ENCODE results near the gene LAMC2. TPM values are rescaled to one million over a fixed set of nuclear protein-coding genes. Genes with fewer than 3 reads are reported as not detected.

The LAMC2 gene
- polyA plus RNA-seq, 1 donor (not counting 4 experiments of a cell fraction or from before 2014, with no cell fraction given) = 1,627 TPM

DNA sequence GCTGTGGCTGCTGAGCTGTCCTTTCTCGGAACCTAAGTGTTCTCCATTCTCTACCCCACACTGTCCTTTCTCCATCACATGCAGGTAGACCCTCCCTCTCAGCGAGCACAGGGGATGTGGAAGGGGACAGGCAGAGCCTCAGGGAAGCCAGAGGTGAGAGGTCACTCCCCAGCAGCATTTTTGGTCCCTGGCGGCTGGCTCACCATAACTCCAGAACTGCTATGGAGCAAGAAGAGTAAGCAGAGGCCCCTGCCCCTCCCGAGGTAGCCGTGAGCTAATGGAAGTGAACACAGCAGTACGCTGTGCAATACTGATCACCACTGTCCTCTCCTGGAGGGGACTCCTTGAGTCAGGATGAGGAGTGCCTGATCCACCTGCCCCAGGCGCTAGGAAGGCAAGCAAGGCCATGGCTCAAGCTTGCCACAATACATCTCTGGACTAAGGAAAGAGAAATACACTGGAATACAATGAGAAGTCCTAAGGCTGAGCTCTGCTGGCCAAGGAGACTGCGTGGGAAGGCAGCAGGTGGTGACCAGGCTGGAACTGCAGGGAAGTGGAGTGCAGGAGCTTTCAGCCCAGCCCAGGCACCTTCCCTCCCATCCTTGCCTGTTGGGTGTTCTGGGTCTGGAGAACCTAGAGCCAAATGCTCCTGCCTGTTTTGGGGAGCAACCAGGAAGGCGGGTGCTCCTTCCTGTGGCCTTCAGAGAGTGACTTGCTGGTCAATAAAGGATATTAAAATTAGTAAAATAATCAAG is 96.2 kb downstream of the LAMC2 start:
- Histone ChIP-seq H3K36me3 (ENCODE audit: control insufficient read depth in 2 of 2, extremely low read depth in 1 of 2, insufficient read depth in 2 of 2, low read length in 2 of 2) (no peaks in the 10 kb centered on the region), H3K27ac (ENCODE audit: control insufficient read depth, insufficient read depth, low read length) (no peak overlapping the region), H3K4me3 (ENCODE audit: control insufficient read depth in 2 of 3, extremely low read depth in 1 of 3, insufficient read depth in 2 of 3, low read depth in 1 of 3, low read length in 3 of 3) (no peak overlapping the region), H3K9ac (ENCODE audit: control insufficient read depth, extremely low read depth, insufficient read depth, low read length) (no peak overlapping the region), H3K9me3 (ENCODE audit: control insufficient read depth, low read depth, low read length) (no peaks in the 10 kb centered on the region), H3K4me2 (ENCODE audit: control insufficient read depth, extremely low read depth, insufficient read depth, low read depth, low read length) (no peak overlapping the region), H2AFZ (ENCODE audit: control insufficient read depth, low read length) (no peak overlapping the region), H3K27me3 (ENCODE audit: control insufficient read depth, extremely low read depth, insufficient read depth, low read length) (no peaks in the 10 kb centered on the region), H3K79me2 (ENCODE audit: control insufficient read depth, insufficient read depth, low read length) (no peaks in the 10 kb centered on the region), H4K20me1 (ENCODE audit: control insufficient read depth, extremely low read depth, insufficient read depth, low read length) (no peaks in the 10 kb centered on the region), H3K9me1 (ENCODE audit: control insufficient read depth, extremely low read depth, insufficient read depth, low read length) (no peaks in the 10 kb centered on the region), H3K4me1 (ENCODE audit: control insufficient read depth, extremely low read depth, insufficient read depth, low read length) (peaks cover 63% of the 10 kb centered on the region)
- no peak for FAIRE-seq
- no peak for DNase-seq (ENCODE audit: low read depth, low spot score)
- TF ChIP-seq EZH2 (IDR thresholded peaks at IDR 0.05; ENCODE audit: low read length) = no peak
- TF ChIP-seq, protein P1, sequence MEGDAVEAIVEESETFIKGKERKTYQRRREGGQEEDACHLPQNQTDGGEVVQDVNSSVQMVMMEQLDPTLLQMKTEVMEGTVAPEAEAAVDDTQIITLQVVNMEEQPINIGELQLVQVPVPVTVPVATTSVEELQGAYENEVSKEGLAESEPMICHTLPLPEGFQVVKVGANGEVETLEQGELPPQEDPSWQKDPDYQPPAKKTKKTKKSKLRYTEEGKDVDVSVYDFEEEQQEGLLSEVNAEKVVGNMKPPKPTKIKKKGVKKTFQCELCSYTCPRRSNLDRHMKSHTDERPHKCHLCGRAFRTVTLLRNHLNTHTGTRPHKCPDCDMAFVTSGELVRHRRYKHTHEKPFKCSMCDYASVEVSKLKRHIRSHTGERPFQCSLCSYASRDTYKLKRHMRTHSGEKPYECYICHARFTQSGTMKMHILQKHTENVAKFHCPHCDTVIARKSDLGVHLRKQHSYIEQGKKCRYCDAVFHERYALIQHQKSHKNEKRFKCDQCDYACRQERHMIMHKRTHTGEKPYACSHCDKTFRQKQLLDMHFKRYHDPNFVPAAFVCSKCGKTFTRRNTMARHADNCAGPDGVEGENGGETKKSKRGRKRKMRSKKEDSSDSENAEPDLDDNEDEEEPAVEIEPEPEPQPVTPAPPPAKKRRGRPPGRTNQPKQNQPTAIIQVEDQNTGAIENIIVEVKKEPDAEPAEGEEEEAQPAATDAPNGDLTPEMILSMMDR (optimal IDR thresholded peaks at IDR 0.05 in 1 of 3, IDR thresholded peaks at IDR 0.05 in 1 of 3, conservative IDR thresholded peaks at IDR 0.05 in 1 of 3; ENCODE audit: extremely low read depth in 1 of 3, insufficient read depth in 2 of 3, low read length in 3 of 3) = no peak
- dilution Hi-C loops (cut with MboI; ENCODE audit: extremely low pct_ligation_motif_present, low sequenced_read_pairs) = no loop called here

DNA sequence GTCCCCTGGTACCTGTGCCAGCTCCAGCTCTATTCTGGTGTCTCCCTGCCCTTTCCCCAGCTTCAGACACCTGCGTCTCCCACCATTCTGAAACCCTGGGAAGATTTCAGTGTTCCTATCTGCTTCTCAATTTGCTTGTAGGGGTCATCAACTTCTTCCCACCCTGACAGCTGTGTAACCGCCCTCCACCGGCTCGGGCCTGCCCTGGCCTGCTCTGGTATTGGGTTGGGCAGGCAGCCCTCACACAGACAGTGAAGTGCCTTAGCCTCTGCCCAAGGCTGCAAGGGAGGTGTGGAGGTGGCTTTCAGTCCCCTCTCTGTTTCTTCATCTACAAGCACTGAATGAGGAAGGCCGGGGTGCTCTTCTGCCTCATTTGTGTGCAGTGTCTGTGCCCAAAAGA is 97.2 kb downstream of the LAMC2 start:
- Histone ChIP-seq H3K4me2 (ENCODE audit: control insufficient read depth, extremely low read depth, insufficient read depth, low read depth, low read length) (peak overlapping the region; percentile 54), H2AFZ (ENCODE audit: control insufficient read depth, low read length) (no peak overlapping the region), H3K79me2 (ENCODE audit: control insufficient read depth, insufficient read depth, low read length) (no peaks in the 10 kb centered on the region), H4K20me1 (ENCODE audit: control insufficient read depth, extremely low read depth, insufficient read depth, low read length) (no peaks in the 10 kb centered on the region), H3K27ac (ENCODE audit: control insufficient read depth, insufficient read depth, low read length) (no peak overlapping the region), H3K4me1 (ENCODE audit: control insufficient read depth, extremely low read depth, insufficient read depth, low read length) (peaks cover 53% of the 10 kb centered on the region), H3K4me3 (ENCODE audit: control insufficient read depth in 2 of 3, extremely low read depth in 1 of 3, insufficient read depth in 2 of 3, low read depth in 1 of 3, low read length in 3 of 3) (no peak overlapping the region), H3K9me1 (ENCODE audit: control insufficient read depth, extremely low read depth, insufficient read depth, low read length) (no peaks in the 10 kb centered on the region), H3K36me3 (ENCODE audit: control insufficient read depth in 2 of 2, extremely low read depth in 1 of 2, insufficient read depth in 2 of 2, low read length in 2 of 2) (no peaks in the 10 kb centered on the region), H3K27me3 (ENCODE audit: control insufficient read depth, extremely low read depth, insufficient read depth, low read length) (no peaks in the 10 kb centered on the region), H3K9me3 (ENCODE audit: control insufficient read depth, low read depth, low read length) (no peaks in the 10 kb centered on the region), H3K9ac (ENCODE audit: control insufficient read depth, extremely low read depth, insufficient read depth, low read length) (no peak overlapping the region)
- DNase-seq (ENCODE audit: low read depth, low spot score) (no peak), FAIRE-seq (no peak)
- dilution Hi-C loops (cut with MboI; ENCODE audit: extremely low pct_ligation_motif_present, low sequenced_read_pairs) = no loop called here
- TF ChIP-seq, protein P1 (optimal IDR thresholded peaks at IDR 0.05 in 1 of 3, IDR thresholded peaks at IDR 0.05 in 1 of 3, conservative IDR thresholded peaks at IDR 0.05 in 1 of 3; ENCODE audit: extremely low read depth in 1 of 3, insufficient read depth in 2 of 3, low read length in 3 of 3) = no peak
- no peak for TF ChIP-seq EZH2 (IDR thresholded peaks at IDR 0.05; ENCODE audit: low read length)
